Panc1 (cell line): ENCODE results near the gene SLC7A4.

Source experiments
- POLR2AphosphoS5 ChIP-seq: IDR thresholded peaks from 2 replicates; pipeline ENCODE4 v1.6.1; 2012; ENCODE audit warnings: mild to moderate bottlenecking, low read depth, low read length, moderate library complexity
- SIN3A ChIP-seq: IDR thresholded peaks from 2 replicates; pipeline ENCODE4 v1.6.1; 2012; ENCODE audit warnings: low read depth, mild to moderate bottlenecking, low read length, moderate library complexity, borderline replicate concordance; ENCODE audit not compliant: insufficient read depth
- TCF7L2 ChIP-seq: IDR thresholded peaks from 2 replicates; pipeline ENCODE4 v1.6.1; 2011; ENCODE audit warnings: mild to moderate bottlenecking, low read depth, low read length, inconsistent platforms
- TF ChIP-seq, protein P1 (sequence below): fragments of 450-650 bp; IDR thresholded peaks from 2 replicates; pipeline ENCODE4 v1.5.1; 2017; ENCODE audit warnings: mild to moderate bottlenecking
- TF ChIP-seq, protein P2 (sequence below), 2 experiments: IDR thresholded peaks; 2 replicates each; pipeline ENCODE4 v1.6.1; 2011 to 2012; ENCODE audit warnings: low read depth in 2 of 2, control low read depth in 1 of 2, low read length in 1 of 2, mild to moderate bottlenecking in 1 of 2, moderate library complexity in 1 of 2; ENCODE audit not compliant: insufficient read depth in 1 of 2

DNA sequence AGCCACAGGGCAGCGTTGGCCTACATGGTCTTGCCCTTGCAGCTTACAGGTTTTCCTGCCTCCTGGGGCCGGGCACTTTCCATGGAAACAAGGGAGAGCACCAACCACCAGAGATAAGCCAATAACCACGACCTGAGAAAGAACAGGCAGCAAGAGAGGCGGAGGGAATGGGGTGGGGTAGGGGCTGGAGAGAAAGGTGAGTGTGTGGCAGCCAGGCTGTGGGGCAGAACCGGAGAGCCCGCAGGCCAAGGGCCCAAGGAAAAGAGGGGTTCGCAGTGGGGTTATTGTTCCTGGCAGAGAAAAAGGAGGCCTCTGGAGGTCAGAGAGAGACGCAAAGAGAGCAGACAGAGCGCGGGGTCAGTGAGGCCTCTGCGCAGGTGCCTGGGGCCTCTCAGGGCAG is 46.6 kb upstream of the SLC7A4 start:
- TF ChIP-seq, protein P1, sequence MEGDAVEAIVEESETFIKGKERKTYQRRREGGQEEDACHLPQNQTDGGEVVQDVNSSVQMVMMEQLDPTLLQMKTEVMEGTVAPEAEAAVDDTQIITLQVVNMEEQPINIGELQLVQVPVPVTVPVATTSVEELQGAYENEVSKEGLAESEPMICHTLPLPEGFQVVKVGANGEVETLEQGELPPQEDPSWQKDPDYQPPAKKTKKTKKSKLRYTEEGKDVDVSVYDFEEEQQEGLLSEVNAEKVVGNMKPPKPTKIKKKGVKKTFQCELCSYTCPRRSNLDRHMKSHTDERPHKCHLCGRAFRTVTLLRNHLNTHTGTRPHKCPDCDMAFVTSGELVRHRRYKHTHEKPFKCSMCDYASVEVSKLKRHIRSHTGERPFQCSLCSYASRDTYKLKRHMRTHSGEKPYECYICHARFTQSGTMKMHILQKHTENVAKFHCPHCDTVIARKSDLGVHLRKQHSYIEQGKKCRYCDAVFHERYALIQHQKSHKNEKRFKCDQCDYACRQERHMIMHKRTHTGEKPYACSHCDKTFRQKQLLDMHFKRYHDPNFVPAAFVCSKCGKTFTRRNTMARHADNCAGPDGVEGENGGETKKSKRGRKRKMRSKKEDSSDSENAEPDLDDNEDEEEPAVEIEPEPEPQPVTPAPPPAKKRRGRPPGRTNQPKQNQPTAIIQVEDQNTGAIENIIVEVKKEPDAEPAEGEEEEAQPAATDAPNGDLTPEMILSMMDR, result no peak
- no peak for TF ChIP-seq POLR2AphosphoS5
- TF ChIP-seq SIN3A, result no peak
- TF ChIP-seq, protein P2, sequence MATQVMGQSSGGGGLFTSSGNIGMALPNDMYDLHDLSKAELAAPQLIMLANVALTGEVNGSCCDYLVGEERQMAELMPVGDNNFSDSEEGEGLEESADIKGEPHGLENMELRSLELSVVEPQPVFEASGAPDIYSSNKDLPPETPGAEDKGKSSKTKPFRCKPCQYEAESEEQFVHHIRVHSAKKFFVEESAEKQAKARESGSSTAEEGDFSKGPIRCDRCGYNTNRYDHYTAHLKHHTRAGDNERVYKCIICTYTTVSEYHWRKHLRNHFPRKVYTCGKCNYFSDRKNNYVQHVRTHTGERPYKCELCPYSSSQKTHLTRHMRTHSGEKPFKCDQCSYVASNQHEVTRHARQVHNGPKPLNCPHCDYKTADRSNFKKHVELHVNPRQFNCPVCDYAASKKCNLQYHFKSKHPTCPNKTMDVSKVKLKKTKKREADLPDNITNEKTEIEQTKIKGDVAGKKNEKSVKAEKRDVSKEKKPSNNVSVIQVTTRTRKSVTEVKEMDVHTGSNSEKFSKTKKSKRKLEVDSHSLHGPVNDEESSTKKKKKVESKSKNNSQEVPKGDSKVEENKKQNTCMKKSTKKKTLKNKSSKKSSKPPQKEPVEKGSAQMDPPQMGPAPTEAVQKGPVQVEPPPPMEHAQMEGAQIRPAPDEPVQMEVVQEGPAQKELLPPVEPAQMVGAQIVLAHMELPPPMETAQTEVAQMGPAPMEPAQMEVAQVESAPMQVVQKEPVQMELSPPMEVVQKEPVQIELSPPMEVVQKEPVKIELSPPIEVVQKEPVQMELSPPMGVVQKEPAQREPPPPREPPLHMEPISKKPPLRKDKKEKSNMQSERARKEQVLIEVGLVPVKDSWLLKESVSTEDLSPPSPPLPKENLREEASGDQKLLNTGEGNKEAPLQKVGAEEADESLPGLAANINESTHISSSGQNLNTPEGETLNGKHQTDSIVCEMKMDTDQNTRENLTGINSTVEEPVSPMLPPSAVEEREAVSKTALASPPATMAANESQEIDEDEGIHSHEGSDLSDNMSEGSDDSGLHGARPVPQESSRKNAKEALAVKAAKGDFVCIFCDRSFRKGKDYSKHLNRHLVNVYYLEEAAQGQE (IDR thresholded peaks at IDR 0.05; ENCODE audit: insufficient read depth in 1 of 2, low read depth in 2 of 2, low read length in 1 of 2), result no peak
- TF ChIP-seq TCF7L2, result no peak
